Kidney (tissue), 14 donors: ENCODE measurements around the gene SRD5A1. TPM values are rescaled to one million over a fixed set of nuclear protein-coding genes. Genes with fewer than 3 reads are reported as not detected.

Experiments used
- DNase-seq, 5 donors: peaks; one replicate each; pipeline ENCODE4 v3.0.0-alpha.2; 2013 to 2020
- FAIRE-seq: peaks from 2 replicates; lab custom pipeline; 2012; peaks lifted over from hg19 to GRCh38; lab: Jason Lieb, UNC
- H3K27ac ChIP-seq, 2 donors: one replicate each; pipeline ENCODE4 v1.7.0; 2013; ENCODE audit warnings: low read depth in 2 of 2, low read length in 2 of 2, inconsistent platforms in 1 of 2
- H3K27me3 ChIP-seq: one replicate; pipeline ENCODE4 v1.7.1; 2013; ENCODE audit warnings: low read length, inconsistent platforms; ENCODE audit not compliant: control insufficient read depth, insufficient read depth
- H3K36me3 ChIP-seq, 3 donors: one replicate each; pipeline versions ENCODE4 v1.7.0 to v1.7.1; 2013; ENCODE audit warnings: low read length in 3 of 3, control low read depth in 1 of 3, inconsistent platforms in 1 of 3; ENCODE audit not compliant: insufficient read depth in 3 of 3, control insufficient read depth in 2 of 3
- H3K4me1 ChIP-seq, 3 donors: one replicate each; pipeline versions ENCODE4 v1.7.0 to v1.7.1; 2013; ENCODE audit warnings: low read length in 3 of 3, inconsistent platforms in 1 of 3, low read depth in 1 of 3; ENCODE audit not compliant: control insufficient read depth in 2 of 3, insufficient read depth in 2 of 3
- H3K4me3 ChIP-seq, 3 donors: one replicate each; pipeline versions ENCODE4 v1.7.0 to v1.8.1; 2013; ENCODE audit warnings: low read length in 3 of 3, control low read depth in 1 of 3, inconsistent platforms in 1 of 3
- H3K9ac ChIP-seq, 3 donors: one replicate each; pipeline versions ENCODE4 v1.7.0 to v1.7.1; 2013; ENCODE audit warnings: low read length in 3 of 3, control low read depth in 1 of 3, inconsistent platforms in 1 of 3
- H3K9me3 ChIP-seq, 3 donors: one replicate each; pipeline versions ENCODE4 v1.7.0 to v1.7.1; 2013; ENCODE audit warnings: low read length in 3 of 3, control low read depth in 1 of 3, inconsistent platforms in 1 of 3; ENCODE audit not compliant: control insufficient read depth in 2 of 3, insufficient read depth in 1 of 3
- intact Hi-C: fragments of 100-400 bp; cut with DNase I; formaldehyde crosslinking; loops from one replicate; pipeline ENCODE4 v1.11.1; 2022
- polyA plus RNA-seq: library from polyadenylated mRNA; stranded (reverse); fragments of 350-450 nt; fragmentation: Illumina TruSeq; extraction: RNeasy Lipid Tissue Mini Kit (QIAGEN cat#74804); gene quantifications from one replicate; pipeline ENCODE4 v1.2.3, GENCODE V29; 2014; ENCODE audit warnings: low read depth, low replicate concordance; ENCODE audit not compliant: insufficient read depth
- total RNA-seq: library from RNA; stranded (reverse); fragmentation: NEBNext Ultra II Directional; extraction: Animal tissue kit (Norgen Biotek cat#: 25700); gene quantifications from one replicate; pipeline ENCODE4 v1.2.1, GENCODE V29; 2021
- TF ChIP-seq, protein P1 (sequence below): IDR thresholded peaks from 3 replicates; pipeline ENCODE4 v1.5.1; 2012; ENCODE audit warnings: mild to moderate bottlenecking, moderate library complexity, borderline replicate concordance; ENCODE audit not compliant: insufficient read depth; ENCODE audit errors: extremely low read depth
- donor health status: control.
- donor health status: control.
- donor health status: control.
- donor health status: control.
- donor health status: control.
- donor health status: DM: yes; HTN: yes; CAD: no.
- donor health status: Normal renal cell carcinoma (clear cell type).

The SRD5A1 gene
- total and polyA plus RNA-seq, 2 donors from 2014 or later = 6.5 to 13.1 TPM

DNA sequence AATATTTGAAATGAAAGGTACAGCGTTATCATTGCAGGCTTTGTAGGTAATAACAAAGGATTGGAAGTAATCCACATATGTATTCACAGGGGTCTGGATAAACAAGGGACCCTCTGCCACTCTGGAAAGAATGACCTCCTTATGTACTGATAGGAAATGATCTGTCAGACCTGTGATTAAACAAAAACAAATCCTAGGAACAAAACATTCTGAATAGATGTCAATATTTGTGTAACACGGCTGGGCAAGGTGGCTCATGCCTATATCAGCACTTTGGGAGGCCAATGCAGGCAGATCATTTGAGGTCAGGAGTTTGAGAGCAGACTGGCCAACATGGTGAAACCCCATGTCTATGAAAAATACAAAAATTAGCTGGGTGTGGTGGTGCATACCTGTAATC lies 42.7 kb upstream of the SRD5A1 start:
- intact Hi-C loops = no loop called here
- H3K4me1 ChIP-seq = no peaks in the 10 kb centered on the region
- no peaks in the 10 kb centered on the region for H3K9me3 ChIP-seq
- no peaks in the 10 kb centered on the region for H3K36me3 ChIP-seq
- TF ChIP-seq, protein P1, sequence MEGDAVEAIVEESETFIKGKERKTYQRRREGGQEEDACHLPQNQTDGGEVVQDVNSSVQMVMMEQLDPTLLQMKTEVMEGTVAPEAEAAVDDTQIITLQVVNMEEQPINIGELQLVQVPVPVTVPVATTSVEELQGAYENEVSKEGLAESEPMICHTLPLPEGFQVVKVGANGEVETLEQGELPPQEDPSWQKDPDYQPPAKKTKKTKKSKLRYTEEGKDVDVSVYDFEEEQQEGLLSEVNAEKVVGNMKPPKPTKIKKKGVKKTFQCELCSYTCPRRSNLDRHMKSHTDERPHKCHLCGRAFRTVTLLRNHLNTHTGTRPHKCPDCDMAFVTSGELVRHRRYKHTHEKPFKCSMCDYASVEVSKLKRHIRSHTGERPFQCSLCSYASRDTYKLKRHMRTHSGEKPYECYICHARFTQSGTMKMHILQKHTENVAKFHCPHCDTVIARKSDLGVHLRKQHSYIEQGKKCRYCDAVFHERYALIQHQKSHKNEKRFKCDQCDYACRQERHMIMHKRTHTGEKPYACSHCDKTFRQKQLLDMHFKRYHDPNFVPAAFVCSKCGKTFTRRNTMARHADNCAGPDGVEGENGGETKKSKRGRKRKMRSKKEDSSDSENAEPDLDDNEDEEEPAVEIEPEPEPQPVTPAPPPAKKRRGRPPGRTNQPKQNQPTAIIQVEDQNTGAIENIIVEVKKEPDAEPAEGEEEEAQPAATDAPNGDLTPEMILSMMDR = no peak
- H3K27me3 ChIP-seq = no peaks in the 10 kb centered on the region
- FAIRE-seq (no peak), DNase-seq (no peak)
- no peak overlapping the region for H3K27ac ChIP-seq
- no peak overlapping the region for H3K4me3 ChIP-seq
- no peak overlapping the region for H3K9ac ChIP-seq

DNA sequence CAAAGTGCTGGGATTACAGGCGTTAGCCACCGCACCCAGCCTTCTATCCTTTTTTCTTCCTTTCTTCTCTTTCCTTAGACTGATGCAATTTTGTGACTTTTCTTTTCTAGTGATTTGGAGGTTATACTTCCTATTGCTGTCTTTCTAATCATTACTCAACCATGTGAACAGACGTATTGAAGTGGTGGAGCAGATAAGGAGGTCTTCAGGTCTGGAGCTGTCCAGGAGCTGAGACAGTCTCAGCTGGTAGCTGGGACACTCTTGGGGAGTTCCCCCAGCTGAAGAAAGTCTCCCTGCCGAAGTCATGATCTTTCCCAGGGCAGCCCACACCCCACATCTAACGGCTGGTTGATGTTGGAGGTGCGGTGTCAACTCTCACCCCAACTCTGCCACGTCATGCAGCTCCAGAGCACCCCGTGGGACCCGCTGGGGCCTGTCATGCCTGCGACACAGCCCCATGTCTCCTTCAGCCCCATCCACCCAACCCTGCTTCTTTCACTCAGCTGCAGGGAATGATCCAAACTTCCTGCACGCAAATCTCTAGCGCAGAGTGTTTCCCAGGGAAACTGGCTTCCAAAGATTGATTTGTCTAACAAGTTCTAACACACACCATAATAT lies 41.5 kb upstream of the SRD5A1 start:
- TF ChIP-seq, protein P1 = no peak
- no peak overlapping the region for H3K27ac ChIP-seq
- intact Hi-C loops = no loop called here
- H3K36me3 ChIP-seq = peaks cover 0 to 2% (median 0%) of the 10 kb centered on the region in 3 donors
- DNase-seq = no peak
- H3K9ac ChIP-seq = no peak overlapping the region
- no peaks in the 10 kb centered on the region for H3K27me3 ChIP-seq
- H3K4me1 ChIP-seq = no peaks in the 10 kb centered on the region
- no peak for FAIRE-seq
- no peak overlapping the region for H3K4me3 ChIP-seq
- no peaks in the 10 kb centered on the region for H3K9me3 ChIP-seq

DNA sequence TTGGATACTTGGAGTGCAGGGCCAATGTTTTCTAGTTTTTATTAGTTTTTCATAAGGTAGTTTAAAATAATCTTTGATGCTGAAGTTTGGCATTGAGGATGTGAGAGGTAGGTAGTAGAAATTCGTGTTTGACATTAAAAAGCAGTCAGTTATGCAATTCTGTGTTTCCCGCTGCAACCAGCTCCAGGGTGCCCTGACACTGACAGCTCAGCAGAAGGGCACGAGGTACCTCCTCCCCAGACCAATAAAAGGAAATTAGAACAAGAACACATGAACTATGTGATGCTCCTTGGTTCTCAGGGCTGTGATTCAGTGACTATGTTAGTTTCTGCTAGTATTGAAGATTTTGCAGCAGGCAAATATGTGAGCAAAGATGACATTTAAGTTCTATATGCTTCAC lies 40.6 kb upstream of the SRD5A1 start:
- no peak overlapping the region for H3K27ac ChIP-seq
- intact Hi-C loops = no loop called here
- TF ChIP-seq, protein P1 = no peak
- no peaks in the 10 kb centered on the region for H3K4me1 ChIP-seq
- no peak overlapping the region for H3K4me3 ChIP-seq
- no peaks in the 10 kb centered on the region for H3K9me3 ChIP-seq
- no peak for FAIRE-seq
- no peak for DNase-seq
- H3K9ac ChIP-seq = no peak overlapping the region
- peaks cover 2 to 4% (median 2%) of the 10 kb centered on the region in 3 donors for H3K36me3 ChIP-seq
- no peaks in the 10 kb centered on the region for H3K27me3 ChIP-seq
